HG03520 (cell line): ENCODE data around the gene CTDSP2.

Experiments
- ATAC-seq: cut with Tn5 transposase; IDR thresholded peaks from one replicate; pipeline ENCODE4 v1.9.1; 2021; ENCODE audit warnings: mild to moderate bottlenecking, moderate library complexity; ENCODE audit not compliant: unreplicated experiment

The CTDSP2 gene

GRCh38 chr12:57817261-57817989 lies 29.1 kb downstream of the CTDSP2 start:
- ATAC-seq = no peak

GRCh38 chr12:57816855-57817151 lies 29.7 kb downstream of the CTDSP2 start:
- ATAC-seq = no peak

GRCh38 chr12:57816001-57816854 lies 30.3 kb downstream of the CTDSP2 start:
- no peak for ATAC-seq

- no peak for ATAC-seq
Measured at GRCh38 chr12:57815177-57816000, 31.1 kb downstream of the CTDSP2 start.

- ATAC-seq = no peak
Measured at GRCh38 chr12:57813971-57814772, 32.4 kb downstream of the CTDSP2 start.

GRCh38 chr12:57813111-57813970 lies 33.2 kb downstream of the CTDSP2 start:
- no peak for ATAC-seq

- no peak for ATAC-seq
Measured at GRCh38 chr12:57811028-57811755, 35.3 kb downstream of the CTDSP2 start.

- no peak for ATAC-seq
Measured at GRCh38 chr12:57810450-57810849, 36.1 kb downstream of the CTDSP2 start.

- no peak for ATAC-seq
Measured at GRCh38 chr12:57809425-57809824, 37.1 kb downstream of the CTDSP2 start.

- no peak for ATAC-seq
Measured at GRCh38 chr12:57808351-57808750, 38.2 kb downstream of the CTDSP2 start.

GRCh38 chr12:57807285-57807684 lies 39.2 kb downstream of the CTDSP2 start:
- no peak for ATAC-seq

- no peak for ATAC-seq
Measured at GRCh38 chr12:57806677-57807076, 39.9 kb downstream of the CTDSP2 start.

- no peak for ATAC-seq
Measured at GRCh38 chr12:57803319-57803893, 43.1 kb downstream of the CTDSP2 start.

- no peak for ATAC-seq
Measured at GRCh38 chr12:57802607-57803006, 43.9 kb downstream of the CTDSP2 start.

GRCh38 chr12:57800965-57801364 lies 45.6 kb downstream of the CTDSP2 start:
- ATAC-seq = no peak

- ATAC-seq = no peak
Measured at GRCh38 chr12:57797933-57798332, 48.6 kb downstream of the CTDSP2 start.

- ATAC-seq = no peak
Measured at GRCh38 chr12:57796996-57797395, 49.5 kb downstream of the CTDSP2 start.

- no peak for ATAC-seq
Measured at GRCh38 chr12:57795354-57795753, 51.2 kb downstream of the CTDSP2 start.

- no peak for ATAC-seq
Measured at GRCh38 chr12:57793920-57794319, 52.6 kb downstream of the CTDSP2 start.
